Measurements from ENCODE around the gene TRPM4.
"Not testable (repeated sequence)": the region's sequence is repeated elsewhere in the genome, so short reads cannot be mapped to it uniquely, and the experiment has no call there.

The TRPM4 gene

GRCh38 chr19:49188626-49189200 is 31.1 kb downstream of the TRPM4 start:
- no peak overlapping the region for H3K27ac ChIP-seq (ENCODE audit: insufficient read depth, low read length, poor library complexity, severe bottlenecking)
- H3K4me3 ChIP-seq (ENCODE audit: insufficient read depth, low read depth, low read length, poor library complexity, severe bottlenecking), result no peak overlapping the region
- H3K27me3 ChIP-seq (replicated peaks; ENCODE audit: control insufficient read depth, insufficient read depth, low read length, poor library complexity, severe bottlenecking), result no peaks in the 10 kb centered on the region
- no peak for DNase-seq
- H3K4me1 ChIP-seq (ENCODE audit: control insufficient read depth, insufficient read depth, low read length, poor library complexity, severe bottlenecking), result peaks cover 9% of the 10 kb centered on the region
- H3K9me3 ChIP-seq (ENCODE audit: control insufficient read depth, low read length), result no peaks in the 10 kb centered on the region
- no peaks in the 10 kb centered on the region for H3K36me3 ChIP-seq (ENCODE audit: control insufficient read depth, insufficient read depth, low read length)

DNA sequence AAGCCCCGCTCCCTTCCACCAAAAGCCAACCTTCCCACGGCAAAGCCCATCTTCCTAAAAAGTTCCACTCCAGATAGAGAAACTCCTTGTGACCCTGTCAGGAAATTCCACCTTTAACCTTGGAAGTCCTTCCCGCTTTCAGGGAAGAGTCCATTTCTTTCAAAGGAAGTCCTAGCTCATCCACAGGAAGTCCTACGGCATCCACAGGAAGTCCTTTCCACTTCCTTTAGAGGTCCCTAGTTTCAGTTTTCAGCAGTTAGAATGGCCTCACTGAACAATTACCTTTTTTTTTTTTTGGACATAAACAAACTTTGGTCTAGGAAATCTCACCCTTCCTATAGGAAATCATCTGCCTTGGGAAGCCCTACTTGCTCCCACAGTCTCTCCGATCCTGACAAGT is 31.7 kb downstream of the TRPM4 start:
- H3K36me3 ChIP-seq (ENCODE audit: control insufficient read depth, insufficient read depth, low read length), result no peaks in the 10 kb centered on the region
- DNase-seq, result no peak
- H3K27me3 ChIP-seq (replicated peaks; ENCODE audit: control insufficient read depth, insufficient read depth, low read length, poor library complexity, severe bottlenecking), result no peaks in the 10 kb centered on the region
- no peaks in the 10 kb centered on the region for H3K9me3 ChIP-seq (ENCODE audit: control insufficient read depth, low read length)
- peaks cover 9% of the 10 kb centered on the region for H3K4me1 ChIP-seq (ENCODE audit: control insufficient read depth, insufficient read depth, low read length, poor library complexity, severe bottlenecking)
- no peak overlapping the region for H3K4me3 ChIP-seq (ENCODE audit: insufficient read depth, low read depth, low read length, poor library complexity, severe bottlenecking)
- H3K27ac ChIP-seq (ENCODE audit: insufficient read depth, low read length, poor library complexity, severe bottlenecking), result no peak overlapping the region

DNA sequence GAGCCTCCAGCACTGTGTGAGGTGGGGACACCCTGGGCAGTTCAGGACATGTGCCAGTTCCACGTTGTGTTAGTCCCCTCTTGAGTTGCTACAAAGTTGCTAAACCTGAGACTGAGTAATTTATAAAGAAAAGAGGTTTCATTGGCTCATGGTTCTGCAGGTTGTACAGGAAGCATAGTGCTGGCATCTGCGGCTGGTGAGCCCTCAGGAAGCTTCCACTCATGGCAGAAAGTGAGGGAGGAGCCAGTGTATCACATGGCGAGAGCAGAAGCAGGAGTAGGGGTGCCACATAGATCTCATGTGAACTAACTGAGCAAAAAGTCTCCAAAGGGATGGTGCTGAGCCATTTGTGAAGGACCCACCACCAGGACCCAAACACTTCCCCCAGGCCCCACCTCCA is 33.2 kb downstream of the TRPM4 start:
- Histone ChIP-seq H3K27ac (ENCODE audit: insufficient read depth, low read length, poor library complexity, severe bottlenecking) (no peak overlapping the region), H3K36me3 (ENCODE audit: control insufficient read depth, insufficient read depth, low read length) (no peaks in the 10 kb centered on the region), H3K9me3 (ENCODE audit: control insufficient read depth, low read length) (no peaks in the 10 kb centered on the region), H3K4me3 (ENCODE audit: insufficient read depth, low read depth, low read length, poor library complexity, severe bottlenecking) (no peak overlapping the region), H3K27me3 (replicated peaks; ENCODE audit: control insufficient read depth, insufficient read depth, low read length, poor library complexity, severe bottlenecking) (no peaks in the 10 kb centered on the region), H3K4me1 (ENCODE audit: control insufficient read depth, insufficient read depth, low read length, poor library complexity, severe bottlenecking) (peaks cover 9% of the 10 kb centered on the region)
- DNase-seq, result no peak

- Histone ChIP-seq H3K36me3 (ENCODE audit: control insufficient read depth, insufficient read depth, low read length) (no peaks in the 10 kb centered on the region), H3K4me1 (ENCODE audit: control insufficient read depth, insufficient read depth, low read length, poor library complexity, severe bottlenecking) (peaks cover 9% of the 10 kb centered on the region), H3K4me3 (ENCODE audit: insufficient read depth, low read depth, low read length, poor library complexity, severe bottlenecking) (no peak overlapping the region), H3K27ac (ENCODE audit: insufficient read depth, low read length, poor library complexity, severe bottlenecking) (no peak overlapping the region), H3K9me3 (ENCODE audit: control insufficient read depth, low read length) (no peaks in the 10 kb centered on the region), H3K27me3 (replicated peaks; ENCODE audit: control insufficient read depth, insufficient read depth, low read length, poor library complexity, severe bottlenecking) (no peaks in the 10 kb centered on the region)
- DNase-seq, result no peak
Observed at GRCh38 chr19:49193822-49194394, 36.3 kb downstream of the TRPM4 start.

DNA sequence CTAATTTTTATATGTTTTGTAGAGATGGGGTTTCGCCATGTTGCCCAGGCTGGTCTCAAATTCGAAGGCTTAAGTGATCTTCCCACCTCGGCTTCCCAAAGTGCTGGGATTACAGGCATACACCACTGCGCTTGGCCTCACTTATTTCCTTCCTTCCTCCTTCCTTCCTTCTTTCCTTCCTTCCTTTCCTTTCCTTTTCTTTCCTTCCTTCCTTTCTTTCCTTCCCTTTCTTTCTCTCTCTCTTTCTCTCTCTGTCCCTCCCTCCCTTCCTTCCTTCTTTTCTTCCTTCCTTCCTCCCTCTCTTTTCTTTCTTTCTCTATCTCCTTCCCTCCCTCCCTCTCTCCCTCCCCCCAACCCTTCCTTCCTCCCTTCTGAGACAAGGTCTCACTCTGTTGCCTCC is 36.8 kb downstream of the TRPM4 start:
- Histone ChIP-seq H3K27ac (ENCODE audit: insufficient read depth, low read length, poor library complexity, severe bottlenecking) (no peak overlapping the region), H3K4me3 (ENCODE audit: insufficient read depth, low read depth, low read length, poor library complexity, severe bottlenecking) (no peak overlapping the region)

DNA sequence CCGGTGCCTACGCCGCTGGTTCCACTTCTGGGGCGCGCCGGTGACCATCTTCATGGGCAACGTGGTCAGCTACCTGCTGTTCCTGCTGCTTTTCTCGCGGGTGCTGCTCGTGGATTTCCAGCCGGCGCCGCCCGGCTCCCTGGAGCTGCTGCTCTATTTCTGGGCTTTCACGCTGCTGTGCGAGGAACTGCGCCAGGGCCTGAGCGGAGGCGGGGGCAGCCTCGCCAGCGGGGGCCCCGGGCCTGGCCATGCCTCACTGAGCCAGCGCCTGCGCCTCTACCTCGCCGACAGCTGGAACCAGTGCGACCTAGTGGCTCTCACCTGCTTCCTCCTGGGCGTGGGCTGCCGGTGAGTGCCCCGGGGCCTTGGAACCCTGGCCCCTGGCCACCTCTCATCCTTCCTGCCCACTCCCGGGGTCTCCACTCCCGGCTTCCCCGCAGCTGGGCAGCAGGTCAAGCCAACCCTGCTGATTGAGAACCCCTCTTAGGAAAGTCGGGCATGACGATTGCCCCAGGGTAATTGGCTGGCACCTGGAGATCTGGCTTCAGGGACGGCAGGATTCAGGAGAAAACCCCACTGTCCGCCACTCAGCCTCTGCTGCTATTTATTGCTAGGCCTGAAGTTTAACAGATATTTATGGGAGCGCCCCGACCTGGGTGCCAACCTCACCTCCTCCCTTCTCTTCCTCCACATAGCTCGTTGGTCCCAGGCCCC is 39.1 kb downstream of the TRPM4 start:
- H3K4me1 ChIP-seq (ENCODE audit: control insufficient read depth, insufficient read depth, low read length, poor library complexity, severe bottlenecking), result no peaks in the 10 kb centered on the region
- H3K27me3 ChIP-seq (replicated peaks; ENCODE audit: control insufficient read depth, insufficient read depth, low read length, poor library complexity, severe bottlenecking), result no peaks in the 10 kb centered on the region
- H3K36me3 ChIP-seq (ENCODE audit: control insufficient read depth, insufficient read depth, low read length), result no peaks in the 10 kb centered on the region
- DNase-seq, result no peak
- no peaks in the 10 kb centered on the region for H3K9me3 ChIP-seq (ENCODE audit: control insufficient read depth, low read length)
- H3K4me3 ChIP-seq (ENCODE audit: insufficient read depth, low read depth, low read length, poor library complexity, severe bottlenecking), result no peak overlapping the region
- H3K27ac ChIP-seq (ENCODE audit: insufficient read depth, low read length, poor library complexity, severe bottlenecking), result no peak overlapping the region

More for the DNA sequence above, 36.8 kb downstream of the TRPM4 start:
- Histone ChIP-seq H3K27me3 (replicated peaks; ENCODE audit: control insufficient read depth, insufficient read depth, low read length, poor library complexity, severe bottlenecking) (no peaks in the 10 kb centered on the region), H3K36me3 (ENCODE audit: control insufficient read depth, insufficient read depth, low read length) (no peaks in the 10 kb centered on the region), H3K4me1 (ENCODE audit: control insufficient read depth, insufficient read depth, low read length, poor library complexity, severe bottlenecking) (peaks cover 7% of the 10 kb centered on the region), H3K9me3 (ENCODE audit: control insufficient read depth, low read length) (no peaks in the 10 kb centered on the region)
- DNase-seq, result no peak

GRCh38 chr19:49200238-49200862 is 42.8 kb downstream of the TRPM4 start:
- DNase-seq, result no peak
- no peaks in the 10 kb centered on the region for H3K4me1 ChIP-seq (ENCODE audit: control insufficient read depth, insufficient read depth, low read length, poor library complexity, severe bottlenecking)
- no peak overlapping the region for H3K27ac ChIP-seq (ENCODE audit: insufficient read depth, low read length, poor library complexity, severe bottlenecking)
- no peaks in the 10 kb centered on the region for H3K27me3 ChIP-seq (replicated peaks; ENCODE audit: control insufficient read depth, insufficient read depth, low read length, poor library complexity, severe bottlenecking)
- H3K36me3 ChIP-seq (ENCODE audit: control insufficient read depth, insufficient read depth, low read length), result no peaks in the 10 kb centered on the region
- no peak overlapping the region for H3K4me3 ChIP-seq (ENCODE audit: insufficient read depth, low read depth, low read length, poor library complexity, severe bottlenecking)
- H3K9me3 ChIP-seq (ENCODE audit: control insufficient read depth, low read length), result no peaks in the 10 kb centered on the region

- no peaks in the 10 kb centered on the region for H3K4me1 ChIP-seq (ENCODE audit: control insufficient read depth, insufficient read depth, low read length, poor library complexity, severe bottlenecking)
- H3K4me3 ChIP-seq (ENCODE audit: insufficient read depth, low read depth, low read length, poor library complexity, severe bottlenecking), result no peak overlapping the region
- DNase-seq, result no peak
- H3K9me3 ChIP-seq (ENCODE audit: control insufficient read depth, low read length), result no peaks in the 10 kb centered on the region
- no peak overlapping the region for H3K27ac ChIP-seq (ENCODE audit: insufficient read depth, low read length, poor library complexity, severe bottlenecking)
- no peaks in the 10 kb centered on the region for H3K27me3 ChIP-seq (replicated peaks; ENCODE audit: control insufficient read depth, insufficient read depth, low read length, poor library complexity, severe bottlenecking)
- H3K36me3 ChIP-seq (ENCODE audit: control insufficient read depth, insufficient read depth, low read length), result no peaks in the 10 kb centered on the region
Observed at GRCh38 chr19:49201042-49201441, 43.5 kb downstream of the TRPM4 start.

GRCh38 chr19:49205114-49205513 is 47.5 kb downstream of the TRPM4 start:
- DNase-seq, result no peak
- Histone ChIP-seq H3K9me3 (ENCODE audit: control insufficient read depth, low read length) (no peaks in the 10 kb centered on the region), H3K27me3 (replicated peaks; ENCODE audit: control insufficient read depth, insufficient read depth, low read length, poor library complexity, severe bottlenecking) (no peaks in the 10 kb centered on the region), H3K36me3 (ENCODE audit: control insufficient read depth, insufficient read depth, low read length) (no peaks in the 10 kb centered on the region), H3K4me3 (ENCODE audit: insufficient read depth, low read depth, low read length, poor library complexity, severe bottlenecking) (no peak overlapping the region), H3K4me1 (ENCODE audit: control insufficient read depth, insufficient read depth, low read length, poor library complexity, severe bottlenecking) (no peaks in the 10 kb centered on the region), H3K27ac (ENCODE audit: insufficient read depth, low read length, poor library complexity, severe bottlenecking) (no peak overlapping the region)

DNA sequence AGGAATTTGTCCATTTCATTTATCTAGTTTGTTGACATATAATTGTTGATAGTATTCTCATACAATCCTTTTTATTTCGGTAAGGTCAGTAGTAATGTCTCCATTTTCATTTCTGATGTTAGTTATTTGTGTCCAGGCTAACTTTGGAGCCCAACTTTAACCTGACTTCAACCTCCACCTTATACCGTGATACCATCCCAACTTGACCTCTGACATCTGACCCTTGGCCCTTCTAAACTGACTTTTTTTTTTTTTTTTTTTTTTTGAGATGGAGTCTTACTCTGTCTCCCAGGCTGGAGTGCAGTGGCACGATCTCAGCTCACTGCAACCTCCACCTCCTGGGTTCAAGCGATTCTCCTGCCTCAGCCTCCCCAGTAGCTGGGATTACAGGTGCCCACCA is 51.9 kb downstream of the TRPM4 start:
- not testable (repeated sequence) for H3K4me1 ChIP-seq (ENCODE audit: control insufficient read depth, insufficient read depth, low read length, poor library complexity, severe bottlenecking); H3K36me3 ChIP-seq (ENCODE audit: control insufficient read depth, insufficient read depth, low read length); H3K27ac ChIP-seq (ENCODE audit: insufficient read depth, low read length, poor library complexity, severe bottlenecking); H3K27me3 ChIP-seq (replicated peaks; ENCODE audit: control insufficient read depth, insufficient read depth, low read length, poor library complexity, severe bottlenecking); DNase-seq; H3K9me3 ChIP-seq (ENCODE audit: control insufficient read depth, low read length); H3K4me3 ChIP-seq (ENCODE audit: insufficient read depth, low read depth, low read length, poor library complexity, severe bottlenecking)
